ENCODE measurements around the gene ACP1.

The ACP1 gene

DNA sequence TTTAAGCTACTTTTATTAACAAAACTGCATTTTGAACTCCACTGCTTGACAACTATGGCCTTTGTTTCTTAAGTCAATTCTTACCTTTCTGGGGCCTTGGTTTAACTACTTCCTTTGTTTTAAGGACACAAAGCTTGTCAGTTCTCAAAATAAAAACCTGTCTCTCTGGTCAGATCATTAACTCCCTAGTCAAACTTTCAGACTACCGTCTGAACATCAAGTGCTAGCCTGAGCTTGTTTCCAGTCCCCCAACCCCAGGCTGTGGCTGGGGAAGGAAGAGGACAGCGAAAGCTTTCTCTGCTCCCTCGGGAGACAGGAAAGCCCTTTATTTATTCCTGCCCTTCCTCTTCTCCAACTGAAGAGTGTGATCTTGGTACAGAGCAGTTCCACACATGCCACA lies 2.6 kb upstream of the ACP1 start:
- peaks cover 9% of the 10 kb centered on the region for H3K9me3 ChIP-seq (ENCODE audit: severe bottlenecking)
- H3K36me3 ChIP-seq, result peaks cover 14% of the 10 kb centered on the region
- no peak overlapping the region for H3K4me3 ChIP-seq (ENCODE audit: low read depth, low read length)
- H3K27ac ChIP-seq, result no peak overlapping the region
- H3K27me3 ChIP-seq (ENCODE audit: insufficient read depth, low read depth, severe bottlenecking), result no peaks in the 10 kb centered on the region
- TF ChIP-seq, protein P1, sequence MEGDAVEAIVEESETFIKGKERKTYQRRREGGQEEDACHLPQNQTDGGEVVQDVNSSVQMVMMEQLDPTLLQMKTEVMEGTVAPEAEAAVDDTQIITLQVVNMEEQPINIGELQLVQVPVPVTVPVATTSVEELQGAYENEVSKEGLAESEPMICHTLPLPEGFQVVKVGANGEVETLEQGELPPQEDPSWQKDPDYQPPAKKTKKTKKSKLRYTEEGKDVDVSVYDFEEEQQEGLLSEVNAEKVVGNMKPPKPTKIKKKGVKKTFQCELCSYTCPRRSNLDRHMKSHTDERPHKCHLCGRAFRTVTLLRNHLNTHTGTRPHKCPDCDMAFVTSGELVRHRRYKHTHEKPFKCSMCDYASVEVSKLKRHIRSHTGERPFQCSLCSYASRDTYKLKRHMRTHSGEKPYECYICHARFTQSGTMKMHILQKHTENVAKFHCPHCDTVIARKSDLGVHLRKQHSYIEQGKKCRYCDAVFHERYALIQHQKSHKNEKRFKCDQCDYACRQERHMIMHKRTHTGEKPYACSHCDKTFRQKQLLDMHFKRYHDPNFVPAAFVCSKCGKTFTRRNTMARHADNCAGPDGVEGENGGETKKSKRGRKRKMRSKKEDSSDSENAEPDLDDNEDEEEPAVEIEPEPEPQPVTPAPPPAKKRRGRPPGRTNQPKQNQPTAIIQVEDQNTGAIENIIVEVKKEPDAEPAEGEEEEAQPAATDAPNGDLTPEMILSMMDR (IDR thresholded peaks at IDR 0.05; ENCODE audit: low read depth, low read length), result no peak
- no peak for DNase-seq

DNA sequence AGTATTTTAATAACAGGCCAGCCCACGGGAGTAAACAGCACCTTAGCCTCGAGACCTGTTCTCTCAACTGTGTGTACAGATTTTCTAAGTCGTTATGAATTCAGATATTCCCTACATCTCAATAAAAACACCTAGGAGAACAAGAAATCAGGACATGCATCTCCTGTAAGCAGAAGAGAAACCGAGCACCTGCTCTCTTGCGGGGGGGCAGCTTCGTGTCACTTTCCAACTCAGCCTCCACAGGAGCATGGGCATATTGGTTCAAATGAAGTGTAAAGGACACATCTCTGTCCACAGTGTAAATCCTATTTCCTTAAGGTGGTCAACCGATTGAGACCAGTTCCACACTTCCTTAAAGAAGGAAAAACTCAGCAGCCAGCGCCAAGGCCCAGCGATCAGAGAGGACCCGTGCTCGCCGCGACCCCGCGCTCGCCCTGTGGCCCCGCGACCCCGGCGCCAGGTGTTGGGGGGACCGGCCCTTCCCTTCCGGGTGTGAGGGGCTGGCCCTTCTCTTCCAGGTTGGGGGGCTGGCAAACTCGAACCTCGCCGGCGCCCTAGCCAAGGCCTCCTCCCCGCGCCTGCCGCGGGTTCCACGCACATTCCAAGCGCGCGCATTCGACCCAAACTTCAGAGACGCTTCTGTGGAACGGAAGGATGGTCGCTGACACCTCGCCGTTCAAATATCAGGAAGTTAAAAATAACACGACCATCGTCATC lies 1.6 kb upstream of the ACP1 start:
- Histone ChIP-seq H3K27me3 (ENCODE audit: insufficient read depth, low read depth, severe bottlenecking) (no peaks in the 10 kb centered on the region), H3K27ac (no peak overlapping the region), H3K36me3 (peaks cover 14% of the 10 kb centered on the region), H3K4me3 (ENCODE audit: low read depth, low read length) (no peak overlapping the region), H3K9me3 (ENCODE audit: severe bottlenecking) (no peaks in the 10 kb centered on the region)
- no peak for DNase-seq
- TF ChIP-seq, protein P1 (IDR thresholded peaks at IDR 0.05; ENCODE audit: low read depth, low read length), result no peak

- Histone ChIP-seq H3K27ac (peak within 1 kb of the TSS; percentile 98), H3K4me3 (ENCODE audit: low read depth, low read length) (peak within 1 kb of the TSS; percentile 98), H3K9me3 (ENCODE audit: severe bottlenecking) (no peaks in the 10 kb centered on the region), H3K36me3 (peaks cover 17% of the 10 kb centered on the region), H3K27me3 (ENCODE audit: insufficient read depth, low read depth, severe bottlenecking) (no peaks in the 10 kb centered on the region)
- DNase-seq, result no peak
- TF ChIP-seq, protein P1 (IDR thresholded peaks at IDR 0.05; ENCODE audit: low read depth, low read length), result no peak
Observed at GRCh38 chr2:263774-264492, 814 bp upstream of the ACP1 start, which contains the start of gene SH3YL1. Gene SH3YL1, minus strand, starts transcription at chr2:264032. Its CDS starts 48 bp downstream, at chr2:263984.

- Histone ChIP-seq H3K9me3 (ENCODE audit: severe bottlenecking) (no peaks in the 10 kb centered on the region), H3K4me3 (ENCODE audit: low read depth, low read length) (no peak overlapping the region), H3K27ac (no peak overlapping the region), H3K27me3 (ENCODE audit: insufficient read depth, low read depth, severe bottlenecking) (no peaks in the 10 kb centered on the region), H3K36me3 (peaks cover 46% of the 10 kb centered on the region)
- TF ChIP-seq, protein P1 (IDR thresholded peaks at IDR 0.05; ENCODE audit: low read depth, low read length), result no peak
- DNase-seq, result no peak
Observed at GRCh38 chr2:268323-268722, 3.6 kb downstream of the ACP1 start.

DNA sequence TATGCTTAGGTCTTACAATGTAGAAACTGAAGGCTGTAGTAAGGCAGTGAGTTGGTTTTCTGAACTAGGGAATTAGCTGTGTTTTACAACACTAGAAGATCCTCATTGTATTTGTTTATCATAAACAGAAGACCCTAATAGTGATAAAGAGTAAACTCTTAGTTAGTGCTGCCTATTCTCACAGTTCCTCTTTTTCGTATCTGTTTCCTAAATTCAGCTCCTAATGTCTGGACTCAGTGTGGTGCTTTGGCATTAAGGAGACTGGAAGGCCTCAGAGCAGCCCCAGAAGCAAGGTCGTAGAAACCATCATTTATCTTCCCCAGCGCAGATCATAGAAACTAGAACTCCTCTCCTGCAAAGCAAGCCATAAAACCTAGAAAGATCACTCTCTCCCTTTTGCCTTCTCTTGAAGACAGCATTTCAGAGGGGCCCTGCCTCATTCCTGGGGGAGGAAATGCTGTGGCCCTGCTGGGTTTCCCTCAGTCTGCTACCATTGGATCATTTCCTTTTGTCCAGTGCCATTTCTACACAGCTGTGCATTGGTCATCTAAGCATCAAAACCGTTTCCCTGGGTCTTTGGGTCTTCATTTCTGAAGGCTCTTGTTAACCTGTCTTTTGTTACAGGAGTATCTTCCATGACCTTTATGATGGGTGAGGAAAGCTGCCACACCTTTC lies 4.7 kb downstream of the ACP1 start:
- Histone ChIP-seq H3K4me3 (ENCODE audit: low read depth, low read length) (no peak overlapping the region), H3K9me3 (ENCODE audit: severe bottlenecking) (no peaks in the 10 kb centered on the region), H3K27me3 (ENCODE audit: insufficient read depth, low read depth, severe bottlenecking) (no peaks in the 10 kb centered on the region), H3K36me3 (peaks cover 57% of the 10 kb centered on the region), H3K27ac (no peak overlapping the region)
- no peak for DNase-seq
- TF ChIP-seq, protein P1 (IDR thresholded peaks at IDR 0.05; ENCODE audit: low read depth, low read length), result no peak
